CD4-positive, alpha-beta T cell treated with Interleukin-10 for 1 hour (primary cell): Measurements from ENCODE around the gene ARHGEF12.

Experiments used
- DNase-seq: peaks from one replicate; pipeline ENCODE4 v3.0.0-alpha.2; 2020

Gene ARHGEF12

GRCh38 chr11:120431633-120432032, 95.4 kb downstream of the ARHGEF12 start:
- peak; percentile 1 for DNase-seq

GRCh38 chr11:120432056-120433018, 96.1 kb downstream of the ARHGEF12 start:
- DNase-seq = no peak

- no peak for DNase-seq
Measured at GRCh38 chr11:120441592-120441991, 105.4 kb downstream of the ARHGEF12 start.

- DNase-seq = no peak
Measured at GRCh38 chr11:120442031-120442430, 105.8 kb downstream of the ARHGEF12 start.

GRCh38 chr11:120446802-120447201, 110.6 kb downstream of the ARHGEF12 start:
- no peak for DNase-seq

- no peak for DNase-seq
Measured at GRCh38 chr11:120448240-120448639, 112.0 kb downstream of the ARHGEF12 start.

GRCh38 chr11:120455487-120455886, 119.3 kb downstream of the ARHGEF12 start:
- DNase-seq = no peak

- no peak for DNase-seq
Measured at GRCh38 chr11:120457996-120458395, 121.8 kb downstream of the ARHGEF12 start.

- no peak for DNase-seq
Measured at GRCh38 chr11:120462825-120463224, 126.6 kb downstream of the ARHGEF12 start.

- no peak for DNase-seq
Measured at GRCh38 chr11:120465921-120466534, 129.8 kb downstream of the ARHGEF12 start.

- no peak for DNase-seq
Measured at GRCh38 chr11:120467627-120468026, 131.4 kb downstream of the ARHGEF12 start.

- no peak for DNase-seq
Measured at GRCh38 chr11:120471131-120471530, 134.9 kb downstream of the ARHGEF12 start.

- DNase-seq = no peak
Measured at GRCh38 chr11:120471994-120472393, 135.8 kb downstream of the ARHGEF12 start.

- DNase-seq = no peak
Measured at GRCh38 chr11:120473503-120473902, 137.3 kb downstream of the ARHGEF12 start.

GRCh38 chr11:120482149-120482548, 145.9 kb downstream of the ARHGEF12 start:
- no peak for DNase-seq

GRCh38 chr11:120484722-120485121, 148.5 kb downstream of the ARHGEF12 start:
- no peak for DNase-seq

- no peak for DNase-seq
Measured at GRCh38 chr11:120486138-120486537, 149.9 kb downstream of the ARHGEF12 start.

- no peak for DNase-seq
Measured at GRCh38 chr11:120489799-120490198, 153.6 kb downstream of the ARHGEF12 start.

GRCh38 chr11:120492486-120492885, 156.3 kb downstream of the ARHGEF12 start:
- DNase-seq = no peak

- DNase-seq = no peak
Measured at GRCh38 chr11:120494595-120494994, 158.4 kb downstream of the ARHGEF12 start.

- no peak for DNase-seq
Measured at GRCh38 chr11:120499088-120499487, 162.9 kb downstream of the ARHGEF12 start.

GRCh38 chr11:120499859-120500258, 163.6 kb downstream of the ARHGEF12 start:
- DNase-seq = no peak

GRCh38 chr11:120500414-120501071, 164.3 kb downstream of the ARHGEF12 start:
- DNase-seq = no peak

- DNase-seq = no peak
Measured at GRCh38 chr11:120501440-120501839, 165.2 kb downstream of the ARHGEF12 start.
